Kidney (tissue), 14 donors: Measurements from ENCODE around the gene ZC3H12D. TPM values are rescaled to one million over a fixed set of nuclear protein-coding genes. Genes with fewer than 3 reads are reported as not detected.

Experiments
- DNase-seq, 5 donors: peaks; one replicate each; pipeline ENCODE4 v3.0.0-alpha.2; 2013 to 2020
- FAIRE-seq: peaks from 2 replicates; lab custom pipeline; 2012; peaks lifted over from hg19 to GRCh38; lab: Jason Lieb, UNC
- H3K27ac ChIP-seq, 2 donors: one replicate each; pipeline ENCODE4 v1.7.0; 2013; ENCODE audit warnings: low read depth in 2 of 2, low read length in 2 of 2, inconsistent platforms in 1 of 2
- H3K27me3 ChIP-seq: one replicate; pipeline ENCODE4 v1.7.1; 2013; ENCODE audit warnings: low read length, inconsistent platforms; ENCODE audit not compliant: control insufficient read depth, insufficient read depth
- H3K36me3 ChIP-seq, 3 donors: one replicate each; pipeline versions ENCODE4 v1.7.0 to v1.7.1; 2013; ENCODE audit warnings: low read length in 3 of 3, control low read depth in 1 of 3, inconsistent platforms in 1 of 3; ENCODE audit not compliant: insufficient read depth in 3 of 3, control insufficient read depth in 2 of 3
- H3K4me1 ChIP-seq, 3 donors: one replicate each; pipeline versions ENCODE4 v1.7.0 to v1.7.1; 2013; ENCODE audit warnings: low read length in 3 of 3, inconsistent platforms in 1 of 3, low read depth in 1 of 3; ENCODE audit not compliant: control insufficient read depth in 2 of 3, insufficient read depth in 2 of 3
- H3K4me3 ChIP-seq, 3 donors: one replicate each; pipeline versions ENCODE4 v1.7.0 to v1.8.1; 2013; ENCODE audit warnings: low read length in 3 of 3, control low read depth in 1 of 3, inconsistent platforms in 1 of 3
- H3K9ac ChIP-seq, 3 donors: one replicate each; pipeline versions ENCODE4 v1.7.0 to v1.7.1; 2013; ENCODE audit warnings: low read length in 3 of 3, control low read depth in 1 of 3, inconsistent platforms in 1 of 3
- H3K9me3 ChIP-seq, 3 donors: one replicate each; pipeline versions ENCODE4 v1.7.0 to v1.7.1; 2013; ENCODE audit warnings: low read length in 3 of 3, control low read depth in 1 of 3, inconsistent platforms in 1 of 3; ENCODE audit not compliant: control insufficient read depth in 2 of 3, insufficient read depth in 1 of 3
- intact Hi-C: fragments of 100-400 bp; cut with DNase I; formaldehyde crosslinking; loops from one replicate; pipeline ENCODE4 v1.11.1; 2022
- polyA plus RNA-seq: library from polyadenylated mRNA; stranded (reverse); fragments of 350-450 nt; fragmentation: Illumina TruSeq; extraction: RNeasy Lipid Tissue Mini Kit (QIAGEN cat#74804); gene quantifications from one replicate; pipeline ENCODE4 v1.2.3, GENCODE V29; 2014; ENCODE audit warnings: low read depth, low replicate concordance; ENCODE audit not compliant: insufficient read depth
- total RNA-seq: library from RNA; stranded (reverse); fragmentation: NEBNext Ultra II Directional; extraction: Animal tissue kit (Norgen Biotek cat#: 25700); gene quantifications from one replicate; pipeline ENCODE4 v1.2.1, GENCODE V29; 2021
- TF ChIP-seq, protein P1 (sequence below): IDR thresholded peaks from 3 replicates; pipeline ENCODE4 v1.5.1; 2012; ENCODE audit warnings: mild to moderate bottlenecking, moderate library complexity, borderline replicate concordance; ENCODE audit not compliant: insufficient read depth; ENCODE audit errors: extremely low read depth
- donor health status: control.
- donor health status: control.
- donor health status: control.
- donor health status: control.
- donor health status: control.
- donor health status: DM: yes; HTN: yes; CAD: no.
- donor health status: Normal renal cell carcinoma (clear cell type).

The ZC3H12D gene
- total and polyA plus RNA-seq, 2 donors from 2014 or later = 0.82 to 3.7 TPM

DNA sequence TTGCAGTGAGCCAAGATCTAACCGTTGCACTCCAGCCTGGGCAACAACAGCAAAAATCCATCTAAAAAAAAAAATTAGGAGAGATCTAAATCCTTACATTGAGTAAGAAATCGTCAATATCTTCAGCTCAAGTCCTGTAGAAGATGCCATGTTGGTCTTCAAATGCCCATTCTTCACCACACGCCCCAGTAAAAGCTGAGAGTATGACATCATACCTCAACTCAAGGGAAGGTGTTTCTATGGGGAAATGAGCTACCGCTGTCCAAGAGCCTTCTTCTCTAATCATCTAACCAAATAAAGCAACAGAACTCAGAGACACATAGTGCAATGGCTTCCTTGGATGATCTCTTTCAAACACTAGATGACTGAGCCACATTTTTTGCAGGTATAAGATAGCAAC is 2.5 kb upstream of the ZC3H12D start:
- H3K36me3 ChIP-seq = no peaks in the 10 kb centered on the region
- no peaks in the 10 kb centered on the region for H3K27me3 ChIP-seq
- peaks cover 0 to 14% (median 9%) of the 10 kb centered on the region in 3 donors for H3K4me1 ChIP-seq
- FAIRE-seq (no peak), DNase-seq (no peak)
- H3K27ac ChIP-seq = no peak overlapping the region
- H3K9me3 ChIP-seq = no peaks in the 10 kb centered on the region
- intact Hi-C loops = no loop called here
- no peak overlapping the region for H3K9ac ChIP-seq
- no peak overlapping the region for H3K4me3 ChIP-seq
- TF ChIP-seq, protein P1, sequence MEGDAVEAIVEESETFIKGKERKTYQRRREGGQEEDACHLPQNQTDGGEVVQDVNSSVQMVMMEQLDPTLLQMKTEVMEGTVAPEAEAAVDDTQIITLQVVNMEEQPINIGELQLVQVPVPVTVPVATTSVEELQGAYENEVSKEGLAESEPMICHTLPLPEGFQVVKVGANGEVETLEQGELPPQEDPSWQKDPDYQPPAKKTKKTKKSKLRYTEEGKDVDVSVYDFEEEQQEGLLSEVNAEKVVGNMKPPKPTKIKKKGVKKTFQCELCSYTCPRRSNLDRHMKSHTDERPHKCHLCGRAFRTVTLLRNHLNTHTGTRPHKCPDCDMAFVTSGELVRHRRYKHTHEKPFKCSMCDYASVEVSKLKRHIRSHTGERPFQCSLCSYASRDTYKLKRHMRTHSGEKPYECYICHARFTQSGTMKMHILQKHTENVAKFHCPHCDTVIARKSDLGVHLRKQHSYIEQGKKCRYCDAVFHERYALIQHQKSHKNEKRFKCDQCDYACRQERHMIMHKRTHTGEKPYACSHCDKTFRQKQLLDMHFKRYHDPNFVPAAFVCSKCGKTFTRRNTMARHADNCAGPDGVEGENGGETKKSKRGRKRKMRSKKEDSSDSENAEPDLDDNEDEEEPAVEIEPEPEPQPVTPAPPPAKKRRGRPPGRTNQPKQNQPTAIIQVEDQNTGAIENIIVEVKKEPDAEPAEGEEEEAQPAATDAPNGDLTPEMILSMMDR = no peak

DNA sequence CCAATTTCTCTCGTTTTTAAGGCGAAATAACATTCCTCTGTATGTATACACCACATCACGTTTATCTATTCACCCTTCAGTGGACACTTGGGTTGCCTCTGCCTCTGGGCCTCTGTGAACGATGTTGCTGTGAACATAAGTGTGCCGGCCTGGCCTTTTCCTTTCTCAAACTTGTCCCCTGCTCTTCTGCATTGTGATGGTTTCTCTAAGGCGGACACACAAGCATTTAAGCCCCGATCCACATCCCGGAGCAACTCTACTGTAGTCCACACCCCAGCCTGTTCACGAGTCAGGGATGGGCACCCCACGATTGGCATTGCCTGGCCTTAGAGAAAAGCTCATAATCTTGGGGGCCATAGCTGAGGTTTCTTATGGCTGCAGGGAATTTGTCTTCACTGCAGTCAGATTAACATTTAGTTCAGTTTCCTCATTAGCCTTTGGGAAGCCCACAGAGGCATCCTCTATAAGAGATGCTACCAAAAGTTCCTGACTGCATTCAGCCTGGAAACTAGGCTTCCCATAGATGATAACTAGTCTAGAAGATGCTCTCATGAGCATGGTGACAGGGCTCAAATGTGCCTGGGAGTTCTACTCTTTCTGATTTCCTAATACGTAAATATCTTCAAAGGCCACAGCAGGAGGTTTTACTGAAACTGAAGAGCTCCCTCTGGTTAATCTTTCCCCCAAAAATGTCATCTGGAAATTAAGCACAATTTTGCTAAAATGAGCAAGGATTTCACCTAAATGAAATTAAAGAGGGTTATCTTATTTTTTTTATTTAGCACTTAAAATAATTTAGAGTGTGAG is 762 bp downstream of the ZC3H12D start:
- intact Hi-C loops = no loop called here
- H3K9me3 ChIP-seq = no peaks in the 10 kb centered on the region
- H3K27me3 ChIP-seq = no peaks in the 10 kb centered on the region
- H3K4me3 ChIP-seq = peak overlapping the region in 1 of 3 donors; percentile 46
- FAIRE-seq = no peak
- peak overlapping the region; percentile 59 to 61 for H3K27ac ChIP-seq
- H3K4me1 ChIP-seq = peaks cover 0 to 21% (median 13%) of the 10 kb centered on the region in 3 donors
- TF ChIP-seq, protein P1 = no peak
- H3K36me3 ChIP-seq = no peaks in the 10 kb centered on the region
- DNase-seq = no peak
- no peak overlapping the region for H3K9ac ChIP-seq

DNA sequence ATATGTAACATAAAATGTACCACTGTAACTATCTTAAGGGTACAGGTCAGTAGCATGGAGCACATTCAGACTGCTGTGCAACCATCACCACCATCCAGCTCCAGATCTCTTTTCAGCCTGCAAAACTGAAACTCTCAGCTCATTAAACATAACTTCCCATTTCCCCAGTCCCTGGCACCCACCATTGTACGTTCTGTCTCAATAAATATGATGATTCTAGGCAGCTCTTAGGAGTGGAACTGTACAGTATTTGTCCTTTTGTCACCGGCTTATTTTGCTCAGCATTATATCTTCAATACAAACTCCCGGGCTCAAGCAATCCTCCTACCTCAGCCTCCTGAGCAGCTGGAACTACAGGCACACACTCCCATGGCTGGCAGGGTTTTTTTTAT is 1.5 kb downstream of the ZC3H12D start:
- TF ChIP-seq, protein P1 = no peak
- no peak overlapping the region for H3K9ac ChIP-seq
- H3K36me3 ChIP-seq = no peaks in the 10 kb centered on the region
- H3K4me3 ChIP-seq = no peak overlapping the region
- intact Hi-C loops = no loop called here
- H3K9me3 ChIP-seq = no peaks in the 10 kb centered on the region
- DNase-seq (no peak), FAIRE-seq (no peak)
- H3K27me3 ChIP-seq = no peaks in the 10 kb centered on the region
- H3K4me1 ChIP-seq = peaks cover 0 to 21% (median 13%) of the 10 kb centered on the region in 3 donors
- H3K27ac ChIP-seq = peak overlapping the region in 1 of 2 donors; percentile 14
